SK-N-SH (cell line): ENCODE measurements around the gene FAM9A.

Experiments
- CHD2 ChIP-seq: fragments of 150-350 bp; IDR thresholded peaks from 2 replicates; pipeline ENCODE4 v1.6.1; 2018; ENCODE audit warnings: low read length; ENCODE audit not compliant: partially characterized antibody
- EP300 ChIP-seq, 2 experiments: IDR thresholded peaks; 2 replicates each; pipeline versions ENCODE4 v1.4.0 to v1.6.1; 2012; ENCODE audit warnings: borderline replicate concordance in 1 of 2, low read depth in 1 of 2, low read length in 1 of 2
- EZH2phosphoT487 ChIP-seq: fragments of 200-600 bp; sonication (generic); IDR thresholded peaks from 2 replicates; pipeline ENCODE4 v1.6.1; 2017; ENCODE audit warnings: low read depth, mixed run types, mild to moderate bottlenecking, antibody characterized with exemption, moderate library complexity, borderline replicate concordance
- MXI1 ChIP-seq: IDR thresholded peaks from 2 replicates; pipeline ENCODE4 v1.6.1; 2012; ENCODE audit warnings: mild to moderate bottlenecking, low read depth, low read length, improper control_type of control experiment
- RCOR1 ChIP-seq: fragments of 150-350 bp; IDR thresholded peaks from 2 replicates; pipeline ENCODE4 v1.6.1; 2017; ENCODE audit warnings: antibody characterized with exemption, low read length
- YY1 ChIP-seq: IDR thresholded peaks from 2 replicates; pipeline ENCODE4 v1.4.0; 2012; ENCODE audit warnings: low read depth, mild to moderate bottlenecking
- TF ChIP-seq, protein P1 (sequence below): fragments of 200-600 bp; sonication (generic); IDR thresholded peaks from 2 replicates; pipeline ENCODE4 v1.6.1; 2017; ENCODE audit warnings: antibody characterized with exemption, mild to moderate bottlenecking, moderate library complexity

DNA sequence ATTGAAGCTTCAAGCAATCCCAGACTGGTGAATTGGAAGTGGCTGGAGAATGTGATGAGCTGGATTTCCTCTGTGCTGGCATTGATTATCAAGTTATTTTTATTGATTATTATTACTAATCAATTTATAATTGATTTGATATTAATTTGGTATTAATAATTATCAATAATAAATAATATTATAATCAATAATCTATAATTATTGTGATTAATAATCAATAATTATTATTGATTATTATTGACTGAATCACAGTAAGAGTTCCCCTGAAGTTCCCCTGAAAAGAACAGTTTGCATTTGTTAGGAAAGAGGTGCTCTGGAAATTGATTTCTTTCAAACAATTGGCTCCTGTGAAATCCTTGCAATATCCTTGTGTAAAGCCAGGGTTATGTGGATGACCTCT lies 7.5 kb upstream of the FAM9A start:
- TF ChIP-seq CHD2 (no peak), MXI1 (no peak), EZH2phosphoT487 (no peak), YY1 (no peak), EP300 (IDR thresholded peaks at IDR 0.05; ENCODE audit: borderline replicate concordance in 1 of 2, low read depth in 1 of 2, low read length in 1 of 2) (no peak), RCOR1 (no peak)
- TF ChIP-seq, protein P1, sequence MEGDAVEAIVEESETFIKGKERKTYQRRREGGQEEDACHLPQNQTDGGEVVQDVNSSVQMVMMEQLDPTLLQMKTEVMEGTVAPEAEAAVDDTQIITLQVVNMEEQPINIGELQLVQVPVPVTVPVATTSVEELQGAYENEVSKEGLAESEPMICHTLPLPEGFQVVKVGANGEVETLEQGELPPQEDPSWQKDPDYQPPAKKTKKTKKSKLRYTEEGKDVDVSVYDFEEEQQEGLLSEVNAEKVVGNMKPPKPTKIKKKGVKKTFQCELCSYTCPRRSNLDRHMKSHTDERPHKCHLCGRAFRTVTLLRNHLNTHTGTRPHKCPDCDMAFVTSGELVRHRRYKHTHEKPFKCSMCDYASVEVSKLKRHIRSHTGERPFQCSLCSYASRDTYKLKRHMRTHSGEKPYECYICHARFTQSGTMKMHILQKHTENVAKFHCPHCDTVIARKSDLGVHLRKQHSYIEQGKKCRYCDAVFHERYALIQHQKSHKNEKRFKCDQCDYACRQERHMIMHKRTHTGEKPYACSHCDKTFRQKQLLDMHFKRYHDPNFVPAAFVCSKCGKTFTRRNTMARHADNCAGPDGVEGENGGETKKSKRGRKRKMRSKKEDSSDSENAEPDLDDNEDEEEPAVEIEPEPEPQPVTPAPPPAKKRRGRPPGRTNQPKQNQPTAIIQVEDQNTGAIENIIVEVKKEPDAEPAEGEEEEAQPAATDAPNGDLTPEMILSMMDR = no peak
